Ascending aorta (tissue), 2 donors: Measurements from ENCODE around the gene SLC12A6. TPM values are rescaled to one million over a fixed set of nuclear protein-coding genes. Genes with fewer than 3 reads are reported as not detected.
"Not testable (repeated sequence)": the region's sequence is repeated elsewhere in the genome, so short reads cannot be mapped to it uniquely, and the experiment has no call there.

Source experiments
- DNase-seq, 2 donors: peaks; one replicate each; pipeline ENCODE4 v3.0.0-alpha.2; 2019; ENCODE audit warnings: low spot score in 2 of 2
- H3K27ac ChIP-seq, 2 donors: fragments of 200-600 bp; sonication (generic); one replicate each; pipeline ENCODE4 v1.5.1; 2016 to 2017; ENCODE audit warnings: mild to moderate bottlenecking in 1 of 2
- H3K27me3 ChIP-seq: fragments of 200-600 bp; sonication (generic); one replicate; pipeline ENCODE4 v1.5.1; 2017
- H3K36me3 ChIP-seq, 2 donors: fragments of 200-600 bp; sonication (generic); one replicate each; pipeline ENCODE4 v1.5.1; 2016
- H3K4me1 ChIP-seq, 2 donors: fragments of 200-600 bp; sonication (generic); one replicate each; pipeline ENCODE4 v1.5.1; 2016 to 2017; ENCODE audit warnings: mild to moderate bottlenecking in 1 of 2
- H3K4me3 ChIP-seq, 2 donors: fragments of 200-600 bp; sonication (generic); one replicate each; pipeline ENCODE4 v1.5.1; 2016 to 2017; ENCODE audit warnings: mild to moderate bottlenecking in 1 of 2
- H3K9me3 ChIP-seq, 2 donors: fragments of 200-600 bp; sonication (generic); one replicate each; pipeline ENCODE4 v1.5.1; 2016
- CTCF ChIP-seq, 3 experiments: fragments of 200-600 bp in 2 of 3; fragments of 450-650 bp in 1 of 3; sonication (generic) in 2 of 3; IDR thresholded peaks; one replicate each; pipeline ENCODE4 v1.5.1; 2016 to 2019; ENCODE audit warnings: antibody characterized with exemption in 3 of 3, mild to moderate bottlenecking in 1 of 3, moderate library complexity in 1 of 3
- intact Hi-C: fragments of 100-400 bp; cut with DNase I; formaldehyde crosslinking; loops from one replicate; pipeline ENCODE4 v1.15.1; 2023
- total RNA-seq: library from RNA; depleted of rRNA; stranded (reverse); fragments of >200 nt; gene quantifications from one replicate; pipeline ENCODE4 v1.1.0, GENCODE V29; 2016

SLC12A6 gene
- total RNA-seq, 1 donor from 2014 or later = 65.8 TPM

DNA sequence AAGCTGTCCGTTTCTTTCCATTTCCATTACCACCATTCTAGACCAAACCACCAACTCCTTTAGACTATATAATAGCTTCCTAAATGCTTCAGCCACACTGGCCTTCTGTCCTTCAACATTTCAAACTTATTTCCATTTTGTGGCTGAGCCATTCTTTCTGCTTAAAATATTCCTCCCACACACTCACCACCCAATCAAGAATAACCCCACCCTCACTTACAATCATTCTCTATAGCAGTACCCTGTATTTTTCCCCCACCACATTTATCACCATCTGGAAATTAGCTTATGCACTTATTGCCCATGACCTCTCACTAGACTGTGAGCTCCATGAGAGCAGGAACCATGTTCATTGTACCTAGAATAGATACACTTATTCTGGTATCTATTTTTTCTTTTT lies 134.3 kb downstream of the SLC12A6 start:
- Histone ChIP-seq H3K9me3 (no peaks in the 10 kb centered on the region), H3K36me3 (peaks cover 0 to 3% of the 10 kb centered on the region in 2 donors), H3K4me3 (no peak overlapping the region), H3K4me1 (peaks cover 0 to 6% of the 10 kb centered on the region in 2 donors), H3K27me3 (no peaks in the 10 kb centered on the region), H3K27ac (no peak overlapping the region)
- intact Hi-C loops = no loop called here
- DNase-seq = no peak
- TF ChIP-seq CTCF (IDR thresholded peaks at IDR 0.05) = no peak

DNA sequence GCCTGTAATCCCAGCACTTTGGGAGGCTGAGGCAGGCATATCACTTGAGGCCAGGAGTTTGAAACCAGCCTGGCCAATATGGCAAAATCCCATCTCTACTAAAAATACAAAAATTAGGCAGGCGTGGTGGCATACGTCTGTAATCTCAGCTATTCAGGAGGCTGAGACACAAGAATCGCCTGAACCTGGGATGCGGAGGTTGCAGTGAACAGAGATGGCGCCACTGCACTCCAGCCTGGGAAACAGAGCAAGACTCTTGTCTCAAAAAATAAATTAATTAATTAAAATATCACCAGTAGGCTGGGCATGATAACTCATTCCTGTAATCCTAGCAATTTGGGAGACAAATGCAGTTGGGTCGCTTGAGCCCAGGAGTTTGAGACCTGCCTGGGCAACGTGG lies 144.3 kb downstream of the SLC12A6 start:
- H3K4me1 ChIP-seq, H3K4me3 ChIP-seq, intact Hi-C loops, H3K36me3 ChIP-seq, DNase-seq, H3K27ac ChIP-seq, H3K27me3 ChIP-seq, H3K9me3 ChIP-seq: not testable (repeated sequence)

DNA sequence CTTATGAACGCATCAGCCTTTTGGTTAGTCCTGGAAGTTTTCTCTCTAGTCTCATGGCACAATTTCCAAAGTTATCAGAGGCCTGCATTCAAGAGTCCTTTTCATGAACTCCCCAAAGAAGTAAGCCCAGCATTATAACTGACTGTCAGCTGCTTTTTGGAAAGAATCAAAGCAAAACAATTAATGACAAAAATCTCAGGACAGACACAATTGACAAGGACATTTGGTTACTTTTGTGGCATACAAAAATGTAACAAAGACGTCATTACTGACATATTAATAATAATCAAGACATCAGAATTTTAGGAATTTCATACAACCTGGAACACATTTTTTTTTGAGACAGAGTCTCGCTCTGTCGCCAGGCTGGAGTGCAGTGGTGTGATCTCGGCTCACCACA lies 148.9 kb downstream of the SLC12A6 start:
- Histone ChIP-seq H3K36me3 (no peaks in the 10 kb centered on the region), H3K27me3 (no peaks in the 10 kb centered on the region), H3K4me1 (no peaks in the 10 kb centered on the region), H3K27ac (no peak overlapping the region), H3K9me3 (no peaks in the 10 kb centered on the region), H3K4me3 (no peak overlapping the region)
- intact Hi-C loops = no loop called here
- no peak for TF ChIP-seq CTCF (IDR thresholded peaks at IDR 0.05)
- no peak for DNase-seq

GRCh38 chr15:34185666-34186065 lies 151.9 kb downstream of the SLC12A6 start:
- TF ChIP-seq CTCF (IDR thresholded peaks at IDR 0.05) = no peak
- intact Hi-C loops = no loop called here
- H3K36me3 ChIP-seq = no peaks in the 10 kb centered on the region
- no peak overlapping the region for H3K27ac ChIP-seq
- no peak for DNase-seq
- no peaks in the 10 kb centered on the region for H3K9me3 ChIP-seq
- peaks cover 0 to 9% of the 10 kb centered on the region in 2 donors for H3K4me1 ChIP-seq
- no peaks in the 10 kb centered on the region for H3K27me3 ChIP-seq
- H3K4me3 ChIP-seq = no peak overlapping the region

GRCh38 chr15:34182942-34183341 lies 154.6 kb downstream of the SLC12A6 start:
- Histone ChIP-seq H3K4me1 (peaks cover 0 to 9% of the 10 kb centered on the region in 2 donors), H3K27me3 (no peaks in the 10 kb centered on the region), H3K27ac (no peak overlapping the region), H3K4me3 (no peak overlapping the region), H3K36me3 (no peaks in the 10 kb centered on the region), H3K9me3 (no peaks in the 10 kb centered on the region)
- no peak for DNase-seq
- intact Hi-C loops = no loop called here
- TF ChIP-seq CTCF (IDR thresholded peaks at IDR 0.05) = no peak

Other genes starting within 250 kb of the SLC12A6 start
- 51.0 TPM for gene EMC7, start 235.9 kb downstream of the SLC12A6 start, total RNA-seq
- gene PGBD4, start 235.7 kb downstream of the SLC12A6 start, total RNA-seq = 3.5 TPM
- 34.3 TPM for gene KATNBL1, start 127.7 kb downstream of the SLC12A6 start, total RNA-seq
- 71.9 TPM for gene EMC4, start 112.8 kb downstream of the SLC12A6 start, total RNA-seq
- 212 TPM for gene NOP10, start 5.4 kb upstream of the SLC12A6 start, total RNA-seq
- not detected for gene NUTM1, start 5.5 kb upstream of the SLC12A6 start, total RNA-seq
- 113 TPM for gene LPCAT4, start 29.4 kb upstream of the SLC12A6 start, total RNA-seq
- gene GOLGA8A, start 100.0 kb upstream of the SLC12A6 start, total RNA-seq = 35.0 TPM
- gene GOLGA8B, start 245.9 kb upstream of the SLC12A6 start, total RNA-seq = 31.3 TPM